B cell (primary cell): Measurements from ENCODE around the gene C1orf116. TPM values are rescaled to one million over a fixed set of nuclear protein-coding genes. Genes with fewer than 3 reads are reported as not detected.

Experiments used
- ATAC-seq: fragments of 200-7000 bp; cut with Tn5 transposase; one replicate; pipeline ENCODE4 v1.10.0; 2021; ENCODE audit warnings: low read depth, mild to moderate bottlenecking, moderate number of reproducible peaks, moderate library complexity
- CTCF ChIA-PET: fragments of 350-600 bp; sonication (Branson Sonifier 250); formaldehyde crosslinking; loops from one replicate; lab custom pipeline; 2021; ENCODE audit warnings: antibody characterized with exemption, inconsistent platforms; lab: Charles Lee
- POLR2A ChIA-PET: fragments of 350-600 bp; sonication (Branson Sonifier 250); formaldehyde crosslinking; loops from one replicate; lab custom pipeline; 2021; ENCODE audit warnings: antibody characterized with exemption; lab: Charles Lee
- DNase-seq: peaks from one replicate; pipeline ENCODE4 v3.0.0; 2013
- H2AFZ ChIP-seq: 2 replicates; pipeline ENCODE4 v1.6.1; 2012; ENCODE audit warnings: mild to moderate bottlenecking, low read depth, low read length; ENCODE audit not compliant: insufficient read depth, poor library complexity, severe bottlenecking
- H3K27ac ChIP-seq, 2 donors: 1 replicate in 1 of 2; 2 replicates in 1 of 2; pipeline ENCODE4 v1.5.1; 2012 to 2013; ENCODE audit warnings: low read length in 2 of 2, mild to moderate bottlenecking in 2 of 2, moderate library complexity in 1 of 2
- H3K27me3 ChIP-seq, 4 experiments: fragments of 200-600 bp in 1 of 4; sonication (generic) in 1 of 4; replicated peaks in 1 of 4; 1 replicate in 2 of 4; 2 replicates in 2 of 4; pipeline versions ENCODE4 v1.6.1 to v1.7.0; 2013 to 2016; ENCODE audit warnings: low read length in 3 of 4, mild to moderate bottlenecking in 2 of 4, mixed read lengths in 1 of 4, moderate library complexity in 1 of 4; ENCODE audit not compliant: insufficient read depth in 4 of 4, control insufficient read depth in 3 of 4; ENCODE audit errors: control extremely low read depth in 1 of 4
- H3K36me3 ChIP-seq, 2 experiments: replicated peaks in 1 of 2; 1 replicate in 1 of 2; 2 replicates in 1 of 2; pipeline versions ENCODE4 v1.6.1 to v1.7.1; 2013; ENCODE audit warnings: low read length in 1 of 2; ENCODE audit not compliant: insufficient read depth in 2 of 2, control insufficient read depth in 1 of 2; ENCODE audit errors: control extremely low read depth in 1 of 2, extremely low read depth in 1 of 2
- H3K4me1 ChIP-seq, 2 donors: fragments of 200-600 bp in 1 of 2; sonication (generic) in 1 of 2; 1 replicate in 1 of 2; 2 replicates in 1 of 2; pipeline versions ENCODE4 v1.5.1 to v1.6.1; 2013 to 2017; ENCODE audit warnings: low read length in 2 of 2; ENCODE audit not compliant: control insufficient read depth in 2 of 2, insufficient read depth in 2 of 2
- H3K4me2 ChIP-seq: replicated peaks from 2 replicates; pipeline ENCODE3; 2012; ENCODE audit warnings: mild to moderate bottlenecking, low read depth, low read length; ENCODE audit not compliant: poor library complexity, severe bottlenecking
- H3K4me3 ChIP-seq, 5 experiments: fragments of 200-600 bp in 1 of 5; sonication (generic) in 1 of 5; 1 replicate in 3 of 5; 2 replicates in 2 of 5; pipeline versions ENCODE4 v1.5.1 to v1.7.0; 2011 to 2016; ENCODE audit warnings: low read length in 4 of 5, mild to moderate bottlenecking in 4 of 5, low read depth in 2 of 5, control low read depth in 1 of 5, moderate library complexity in 1 of 5; ENCODE audit not compliant: insufficient read depth in 1 of 5; ENCODE audit errors: control extremely low read depth in 1 of 5, extremely low read depth in 1 of 5
- H3K79me2 ChIP-seq: fragments of 200-600 bp; sonication (generic); one replicate; pipeline ENCODE4 v1.6.0; 2016; ENCODE audit warnings: low read length; ENCODE audit not compliant: control insufficient read depth, insufficient read depth
- H3K9ac ChIP-seq: fragments of 200-600 bp; sonication (generic); 2 replicates; pipeline ENCODE4 v1.6.1; 2017; ENCODE audit warnings: mild to moderate bottlenecking, low read length, moderate library complexity
- H3K9me3 ChIP-seq, 3 donors: one replicate each; pipeline versions ENCODE4 v1.6.1 to v1.7.1; 2013; ENCODE audit warnings: low read length in 2 of 3; ENCODE audit not compliant: control insufficient read depth in 2 of 3, insufficient read depth in 1 of 3; ENCODE audit errors: control extremely low read depth in 1 of 3
- H4K20me1 ChIP-seq: 2 replicates; pipeline ENCODE4 v1.6.0; 2012; ENCODE audit warnings: mild to moderate bottlenecking, low read length; ENCODE audit not compliant: insufficient read depth, control insufficient read depth, poor library complexity, severe bottlenecking
- H3K27ac Mint-ChIP-seq: one replicate; pipeline ENCODE4 v1.8.0; 2021; ENCODE audit warnings: mixed read lengths
- H3K27me3 Mint-ChIP-seq: one replicate; pipeline ENCODE4 v1.8.0; 2021; ENCODE audit warnings: mixed read lengths
- H3K4me1 Mint-ChIP-seq: one replicate; pipeline ENCODE4 v1.8.0; 2021; ENCODE audit warnings: mixed read lengths
- H3K4me3 Mint-ChIP-seq: one replicate; pipeline ENCODE4 v1.8.0; 2021; ENCODE audit warnings: mixed read lengths
- H3K9me3 Mint-ChIP-seq: one replicate; pipeline ENCODE4 v1.8.0; 2022; ENCODE audit warnings: mixed read lengths; ENCODE audit not compliant: insufficient read depth
- CTCF ChIP-seq: fragments of 200-600 bp; IDR thresholded peaks from one replicate; pipeline ENCODE4 v1.8.0; 2022; ENCODE audit warnings: antibody characterized with exemption, mild to moderate bottlenecking
- EZH2 ChIP-seq: IDR thresholded peaks from 2 replicates; pipeline ENCODE4 v1.6.1; 2012; ENCODE audit warnings: borderline replicate concordance, low read depth, mild to moderate bottlenecking, moderate library complexity, low read length; ENCODE audit not compliant: insufficient read depth, poor library complexity, severe bottlenecking
- WGBS: methylation state at CpG from one replicate; pipeline ENCODE4 v1.1.5; 2013; ENCODE audit warnings: missing lambda C conversion rate; ENCODE audit not compliant: insufficient coverage; 5-methylcytosine and 5-hydroxymethylcytosine counted together
- intact Hi-C: fragments of 100-400 bp; cut with micrococcal nuclease; formaldehyde crosslinking; loops from one replicate; pipeline ENCODE4 v1.10.0; 2022
- polyA plus RNA-seq: library from polyadenylated mRNA; depleted of rRNA; stranded (reverse); fragments of >200 nt; gene quantifications from 2 replicates; pipeline ENCODE4 v1.2.3, GENCODE V29; 2012
- total RNA-seq, 2 donors: library from RNA; stranded (reverse); fragments of 120-200 nt in 1 of 2; gene quantifications; 1 replicate in 1 of 2; 2 replicates in 1 of 2; pipeline versions ENCODE4 v1.2.3 to v1.2.4, GENCODE V29; 2013 to 2022

C1orf116 gene
- total and polyA plus RNA-seq, 2 donors (not counting 1 experiment from before 2014, with no cell fraction given), result 0.09 TPM; not detected in 1

- H3K9me3 Mint-ChIP-seq, result no peaks in the 10 kb centered on the region
- no peaks in the 10 kb centered on the region for H3K36me3 ChIP-seq
- H3K4me3 ChIP-seq, result no peak overlapping the region
- H3K9ac ChIP-seq, result no peak overlapping the region
- ATAC-seq (no peak), DNase-seq (no peak)
- H4K20me1 ChIP-seq, result no peaks in the 10 kb centered on the region
- H3K27me3 ChIP-seq, result peaks cover 0 to 30% (median 20%) of the 10 kb centered on the region in 4 experiments
- no peak overlapping the region for H3K4me3 Mint-ChIP-seq
- intact Hi-C loops, result no loop called here
- H3K4me1 Mint-ChIP-seq, result no peaks in the 10 kb centered on the region
- no peak overlapping the region for H2AFZ ChIP-seq
- H3K4me1 ChIP-seq, result no peaks in the 10 kb centered on the region
- no peak for TF ChIP-seq EZH2
- TF ChIP-seq CTCF, result no peak
- H3K27me3 Mint-ChIP-seq, result peaks cover 52% of the 10 kb centered on the region
- CTCF ChIA-PET, result no interaction called here
- POLR2A ChIA-PET, result no interaction called here
- H3K27ac Mint-ChIP-seq, result no peak overlapping the region
- H3K4me2 ChIP-seq, result no peak overlapping the region
- no peaks in the 10 kb centered on the region for H3K79me2 ChIP-seq
- H3K27ac ChIP-seq, result no peak overlapping the region
- no peaks in the 10 kb centered on the region for H3K9me3 ChIP-seq
- WGBS, result 98% methylated on average over 18 of the region's 18 CpGs
These were observed 5.3 kb downstream of the C1orf116 start for GRCh38 chr1:207027206-207027777.

- WGBS, result 80% methylated on average over 2 of the region's 4 CpGs
- no peaks in the 10 kb centered on the region for H3K9me3 Mint-ChIP-seq
- intact Hi-C loops, result no loop called here
- Histone ChIP-seq H4K20me1 (no peaks in the 10 kb centered on the region), H3K4me1 (no peaks in the 10 kb centered on the region), H3K79me2 (no peaks in the 10 kb centered on the region), H3K4me2 (no peak overlapping the region), H3K9me3 (no peaks in the 10 kb centered on the region), H3K27ac (no peak overlapping the region), H3K9ac (no peak overlapping the region), H3K36me3 (no peaks in the 10 kb centered on the region), H3K4me3 (no peak overlapping the region), H3K27me3 (peaks cover 0 to 25% (median 15%) of the 10 kb centered on the region in 4 experiments), H2AFZ (no peak overlapping the region)
- no peak overlapping the region for H3K27ac Mint-ChIP-seq
- ATAC-seq (no peak), DNase-seq (no peak)
- CTCF ChIA-PET, result no interaction called here
- H3K4me1 Mint-ChIP-seq, result no peaks in the 10 kb centered on the region
- TF ChIP-seq CTCF (no peak), EZH2 (no peak)
- no peak overlapping the region for H3K4me3 Mint-ChIP-seq
- peaks cover 40% of the 10 kb centered on the region for H3K27me3 Mint-ChIP-seq
- POLR2A ChIA-PET, result no interaction called here
These were observed 6.4 kb downstream of the C1orf116 start for GRCh38 chr1:207026104-207026534.
